ENCODE data around the gene IL21R.

DNA sequence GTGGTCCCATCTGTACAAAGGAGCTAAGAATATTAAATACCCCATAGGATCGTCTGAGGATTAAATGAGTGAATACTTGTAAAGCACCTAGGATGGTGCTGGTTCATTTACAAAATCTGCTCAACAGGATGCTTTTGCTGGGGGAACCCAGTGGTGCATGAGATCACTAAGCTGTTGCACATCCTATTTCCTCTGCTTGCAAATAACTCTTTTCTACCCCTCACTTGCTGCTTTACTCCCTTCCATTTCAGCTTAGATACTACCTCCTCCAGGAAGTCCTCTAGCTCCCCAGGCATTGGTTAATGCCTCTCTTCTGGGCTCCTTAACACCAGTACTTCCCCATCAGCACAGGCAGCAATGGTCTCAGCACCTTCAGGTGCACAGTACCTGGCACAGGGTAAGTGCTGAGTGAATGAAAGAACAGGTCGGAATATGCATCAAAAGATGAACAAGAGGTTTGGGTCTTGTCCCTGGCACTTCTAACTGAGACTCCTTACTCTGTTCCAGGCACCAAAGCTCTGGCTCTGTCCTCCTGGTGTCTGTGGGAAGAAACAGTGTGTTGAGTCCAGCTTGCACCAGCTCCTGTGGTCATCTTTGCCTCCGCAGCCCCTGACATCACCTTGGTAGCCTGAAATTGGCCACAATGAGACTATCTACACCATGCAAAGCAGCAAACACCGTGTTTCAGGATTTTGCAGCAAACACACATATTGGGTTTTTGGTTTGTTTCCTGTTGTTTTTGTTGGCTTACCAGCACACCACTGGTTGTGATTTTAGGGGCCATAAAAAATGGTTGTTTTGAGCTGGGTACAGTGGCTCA lies 24.1 kb upstream of the IL21R start:
- TF ChIP-seq POLR2AphosphoS5 (IDR thresholded peaks at IDR 0.05) (no peak), EP300 (IDR thresholded peaks at IDR 0.05) (no peak)
- TF ChIP-seq, protein P1, sequence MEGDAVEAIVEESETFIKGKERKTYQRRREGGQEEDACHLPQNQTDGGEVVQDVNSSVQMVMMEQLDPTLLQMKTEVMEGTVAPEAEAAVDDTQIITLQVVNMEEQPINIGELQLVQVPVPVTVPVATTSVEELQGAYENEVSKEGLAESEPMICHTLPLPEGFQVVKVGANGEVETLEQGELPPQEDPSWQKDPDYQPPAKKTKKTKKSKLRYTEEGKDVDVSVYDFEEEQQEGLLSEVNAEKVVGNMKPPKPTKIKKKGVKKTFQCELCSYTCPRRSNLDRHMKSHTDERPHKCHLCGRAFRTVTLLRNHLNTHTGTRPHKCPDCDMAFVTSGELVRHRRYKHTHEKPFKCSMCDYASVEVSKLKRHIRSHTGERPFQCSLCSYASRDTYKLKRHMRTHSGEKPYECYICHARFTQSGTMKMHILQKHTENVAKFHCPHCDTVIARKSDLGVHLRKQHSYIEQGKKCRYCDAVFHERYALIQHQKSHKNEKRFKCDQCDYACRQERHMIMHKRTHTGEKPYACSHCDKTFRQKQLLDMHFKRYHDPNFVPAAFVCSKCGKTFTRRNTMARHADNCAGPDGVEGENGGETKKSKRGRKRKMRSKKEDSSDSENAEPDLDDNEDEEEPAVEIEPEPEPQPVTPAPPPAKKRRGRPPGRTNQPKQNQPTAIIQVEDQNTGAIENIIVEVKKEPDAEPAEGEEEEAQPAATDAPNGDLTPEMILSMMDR (IDR thresholded peaks at IDR 0.05): no peak
